Neuronal stem cell (in vitro differentiated cells): ENCODE data around the gene PCED1A.

Experiments used
- DNase-seq: peaks from one replicate; pipeline ENCODE4 v3.0.0-alpha.2; 2013; ENCODE audit warnings: low spot score
- H2AFZ ChIP-seq: one replicate; pipeline ENCODE4 v1.6.1; 2013; ENCODE audit warnings: mild to moderate bottlenecking, low read length, inconsistent platforms
- H2AK5ac ChIP-seq: 2 replicates; pipeline ENCODE4 v1.6.1; 2013; ENCODE audit warnings: low read depth, mild to moderate bottlenecking, inconsistent platforms, low read length, moderate library complexity, mixed read lengths
- H2BK120ac ChIP-seq: 2 replicates; pipeline ENCODE4 v1.6.1; 2013; ENCODE audit warnings: low read depth, mild to moderate bottlenecking, inconsistent platforms, low read length, moderate library complexity, mixed read lengths
- H2BK12ac ChIP-seq: one replicate; pipeline ENCODE4 v1.6.1; 2013; ENCODE audit warnings: low read length, inconsistent platforms
- H2BK15ac ChIP-seq: 2 replicates; pipeline ENCODE4 v1.6.1; 2013; ENCODE audit warnings: mild to moderate bottlenecking, low read length, inconsistent platforms, mixed read lengths
- H2BK5ac ChIP-seq: one replicate; pipeline ENCODE4 v1.6.1; 2013; ENCODE audit warnings: inconsistent platforms, mild to moderate bottlenecking, low read length, moderate library complexity
- H3K14ac ChIP-seq: one replicate; pipeline ENCODE4 v1.6.1; 2013; ENCODE audit warnings: low read length, inconsistent platforms
- H3K18ac ChIP-seq: 2 replicates; pipeline ENCODE4 v1.6.1; 2013; ENCODE audit warnings: low read length, inconsistent platforms
- H3K23ac ChIP-seq: 2 replicates; pipeline ENCODE4 v1.6.1; 2013; ENCODE audit warnings: low read depth, mild to moderate bottlenecking, mixed read lengths, low read length, inconsistent platforms; ENCODE audit not compliant: poor library complexity
- H3K27ac ChIP-seq: replicated peaks from 3 replicates; pipeline ENCODE4 v1.5.1; 2013; ENCODE audit warnings: low read length, inconsistent platforms
- H3K27me3 ChIP-seq, 3 experiments: 2 replicates each; pipeline ENCODE4 v1.6.1; 2013; ENCODE audit warnings: low read length in 3 of 3, mild to moderate bottlenecking in 2 of 3, inconsistent platforms in 1 of 3, low read depth in 1 of 3, mixed read lengths in 1 of 3, moderate library complexity in 1 of 3; ENCODE audit not compliant: control insufficient read depth in 3 of 3, insufficient read depth in 3 of 3
- H3K36me3 ChIP-seq, 2 donors: replicated peaks in 1 of 2; 2 replicates each; pipeline ENCODE4 v1.6.1; 2013; ENCODE audit warnings: low read length in 2 of 2; ENCODE audit not compliant: control insufficient read depth in 2 of 2, insufficient read depth in 2 of 2
- H3K4ac ChIP-seq: 2 replicates; pipeline ENCODE4 v1.6.1; 2013; ENCODE audit warnings: inconsistent platforms, mild to moderate bottlenecking, low read length, moderate library complexity
- H3K4me1 ChIP-seq, 2 donors: 1 replicate in 1 of 2; 2 replicates in 1 of 2; pipeline ENCODE4 v1.6.1; 2013; ENCODE audit warnings: low read length in 2 of 2, low read depth in 1 of 2; ENCODE audit not compliant: control insufficient read depth in 2 of 2, insufficient read depth in 1 of 2
- H3K4me2 ChIP-seq: one replicate; pipeline ENCODE4 v1.6.1; 2013; ENCODE audit warnings: mild to moderate bottlenecking, low read length, inconsistent platforms; ENCODE audit not compliant: insufficient read depth, poor library complexity, severe bottlenecking
- H3K4me3 ChIP-seq, 2 donors: 2 replicates each; pipeline ENCODE4 v1.5.1; 2013; ENCODE audit warnings: low read length in 2 of 2, mild to moderate bottlenecking in 2 of 2, inconsistent platforms in 1 of 2, moderate library complexity in 1 of 2
- H3K79me1 ChIP-seq: one replicate; pipeline ENCODE4 v1.6.1; 2013; ENCODE audit warnings: low read depth, mild to moderate bottlenecking, inconsistent platforms, low read length, moderate library complexity
- H3K9ac ChIP-seq: one replicate; pipeline ENCODE4 v1.6.1; 2013; ENCODE audit warnings: mild to moderate bottlenecking, low read depth, low read length, inconsistent platforms; ENCODE audit not compliant: poor library complexity
- H3K9me3 ChIP-seq, 2 donors: replicated peaks in 1 of 2; 2 replicates each; pipeline versions ENCODE3 to v1.6.1; 2013; ENCODE audit warnings: low read length in 2 of 2, mild to moderate bottlenecking in 2 of 2, inconsistent platforms in 1 of 2, low read depth in 1 of 2, mixed read lengths in 1 of 2, moderate library complexity in 1 of 2; ENCODE audit not compliant: control insufficient read depth in 2 of 2, insufficient read depth in 1 of 2
- H4K8ac ChIP-seq: one replicate; pipeline ENCODE4 v1.6.1; 2013; ENCODE audit warnings: low read depth, mild to moderate bottlenecking, inconsistent platforms, low read length, moderate library complexity
- H4K91ac ChIP-seq: one replicate; pipeline ENCODE4 v1.6.1; 2013; ENCODE audit warnings: low read length, low read depth, mild to moderate bottlenecking, inconsistent platforms; ENCODE audit not compliant: poor library complexity
- WGBS, 2 donors: extraction: QIAGEN DNeasy Blood & Tissue Kit; methylation state at CpG; one replicate each; pipeline ENCODE4 v1.1.7; 2013; ENCODE audit warnings: missing lambda C conversion rate in 2 of 2, mixed read lengths in 1 of 2; ENCODE audit not compliant: insufficient read length in 2 of 2, insufficient replicate concordance in 1 of 2; ENCODE audit errors: extremely low coverage in 2 of 2; 5-methylcytosine and 5-hydroxymethylcytosine counted together

PCED1A gene

GRCh38 chr20:2816583-2817340 lies 23.7 kb downstream of the PCED1A start:
- no peak overlapping the region for H3K27ac ChIP-seq
- WGBS, 2 donors = no CpG with 5 or more reads among the region's 20 CpGs
- peaks cover 7 to 48% (median 15%) of the 10 kb centered on the region in 3 experiments for H3K27me3 ChIP-seq
- peak overlapping the region; percentile 1 for H2BK15ac ChIP-seq
- H3K18ac ChIP-seq = peak overlapping the region; percentile 69
- H3K23ac ChIP-seq = peak overlapping the region; percentile 34
- H3K4me1 ChIP-seq = no peaks in the 10 kb centered on the region
- no peak overlapping the region for H3K4me3 ChIP-seq
- H3K36me3 ChIP-seq = no peaks in the 10 kb centered on the region
- H3K4ac ChIP-seq = no peak overlapping the region
- H3K9ac ChIP-seq = peak overlapping the region; percentile 54
- H2AFZ ChIP-seq = no peak overlapping the region
- H3K4me2 ChIP-seq = no peak overlapping the region
- no peak overlapping the region for H4K8ac ChIP-seq
- H3K79me1 ChIP-seq = no peaks in the 10 kb centered on the region
- no peak overlapping the region for H2AK5ac ChIP-seq
- no peak for DNase-seq
- no peak overlapping the region for H2BK12ac ChIP-seq
- H2BK5ac ChIP-seq = no peak overlapping the region
- peak overlapping the region; percentile 30 for H2BK120ac ChIP-seq
- H3K9me3 ChIP-seq = peaks cover 6 to 8% of the 10 kb centered on the region in 2 donors
- H3K14ac ChIP-seq = no peak overlapping the region
- no peak overlapping the region for H4K91ac ChIP-seq

DNA sequence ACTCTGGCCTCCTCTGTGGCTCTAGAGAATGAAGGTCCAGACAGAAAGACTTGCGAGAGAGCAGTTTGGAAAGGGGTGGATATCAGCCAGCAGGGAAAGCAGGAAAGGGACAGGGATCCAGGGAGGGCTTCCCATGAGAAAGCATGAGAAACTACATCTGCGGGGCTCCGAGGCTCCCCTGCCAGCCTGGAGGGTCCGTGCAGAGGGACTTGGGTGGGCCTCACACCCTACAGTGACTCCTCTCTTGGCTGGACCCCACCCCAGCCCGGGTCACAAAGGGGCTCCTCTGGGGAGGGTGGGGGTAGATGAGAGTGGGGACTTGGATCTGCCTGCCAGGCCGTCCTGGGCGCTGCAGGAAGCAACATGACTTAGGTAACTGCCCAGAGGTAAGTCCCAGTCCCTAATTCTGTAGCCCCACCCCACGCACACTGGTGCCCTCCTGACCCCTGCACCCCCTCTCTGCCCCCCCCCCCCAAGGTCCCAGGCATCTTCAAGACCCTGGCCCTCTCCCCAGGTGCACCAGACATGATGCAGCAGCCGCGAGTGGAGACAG lies 24.3 kb downstream of the PCED1A start, which contains the start of gene TMEM239:
Gene TMEM239 (plus strand): TSS at position 335 of the 553 bp plus-strand sequence. CDS start 191 bp downstream, at position 526.
- Histone ChIP-seq H3K18ac (peak within 1 kb of the TSS; percentile 69), H2AK5ac (peak within 1 kb of the TSS; percentile 35), H3K79me1 (no peaks in the 10 kb centered on the region), H2AFZ (no peak within 1 kb of the TSS), H3K27me3 (peaks cover 2 to 43% (median 8%) of the 10 kb centered on the region in 3 experiments), H3K4ac (no peak within 1 kb of the TSS), H4K8ac (no peak within 1 kb of the TSS), H3K9ac (peak within 1 kb of the TSS; percentile 54), H3K9me3 (peaks cover 2 to 10% of the 10 kb centered on the region in 2 donors), H2BK15ac (peak within 1 kb of the TSS; percentile 1), H3K36me3 (no peaks in the 10 kb centered on the region), H3K4me3 (no peak within 1 kb of the TSS), H2BK12ac (peak within 1 kb of the TSS; percentile 79), H3K27ac (no peak within 1 kb of the TSS), H4K91ac (no peak within 1 kb of the TSS), H3K4me2 (no peak within 1 kb of the TSS), H2BK120ac (peak within 1 kb of the TSS; percentile 30), H3K14ac (no peak within 1 kb of the TSS), H3K23ac (peak within 1 kb of the TSS; percentile 34), H3K4me1 (no peaks in the 10 kb centered on the region), H2BK5ac (no peak within 1 kb of the TSS)
- WGBS, 2 donors = no CpG with 5 or more reads among the region's 10 CpGs
- no peak for DNase-seq

GRCh38 chr20:2815242-2815900 lies 25.1 kb downstream of the PCED1A start:
- no peaks in the 10 kb centered on the region for H3K4me1 ChIP-seq

DNA sequence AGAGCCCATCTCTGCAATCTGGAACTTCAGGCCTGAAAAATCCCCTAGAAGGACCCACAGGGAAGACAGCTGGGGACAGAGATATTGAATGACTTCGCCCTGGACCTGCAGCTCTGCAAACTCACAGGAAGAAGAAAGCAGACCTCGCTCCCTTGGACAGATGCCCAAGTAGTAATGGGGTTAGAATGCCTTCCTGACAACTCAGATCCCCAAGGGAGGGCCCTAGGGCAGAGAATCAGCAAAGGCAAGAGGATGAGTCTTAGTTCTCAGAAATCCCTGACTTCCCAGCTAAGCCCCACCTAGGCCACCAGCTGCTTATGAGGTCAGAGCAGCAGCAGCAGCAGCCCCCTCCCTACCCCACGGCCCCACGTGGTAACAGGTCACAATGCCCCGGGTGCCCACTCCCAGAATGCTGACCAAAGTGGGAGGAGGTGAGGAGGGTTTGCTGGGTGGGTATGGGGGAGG lies 25.8 kb downstream of the PCED1A start, which contains the start of gene C20orf141:
Gene C20orf141 (plus strand): TSS at position 401 of the 465 bp plus-strand sequence. CDS start 198 bp downstream, outside the sequence.
- no peak within 1 kb of the TSS for H4K8ac ChIP-seq
- peaks cover 0 to 28% (median 0%) of the 10 kb centered on the region in 3 experiments for H3K27me3 ChIP-seq
- no peak within 1 kb of the TSS for H2BK5ac ChIP-seq
- H3K4ac ChIP-seq = no peak within 1 kb of the TSS
- no peak within 1 kb of the TSS for H2BK120ac ChIP-seq
- peak within 1 kb of the TSS; percentile 24 for H3K18ac ChIP-seq
- no peak within 1 kb of the TSS for H3K4me2 ChIP-seq
- H3K23ac ChIP-seq = no peak within 1 kb of the TSS
- H2AK5ac ChIP-seq = peak within 1 kb of the TSS; percentile 35
- H4K91ac ChIP-seq = no peak within 1 kb of the TSS
- no peaks in the 10 kb centered on the region for H3K36me3 ChIP-seq
- H3K27ac ChIP-seq = no peak within 1 kb of the TSS
- WGBS, 2 donors = no CpG with 5 or more reads among the region's 5 CpGs
- no peak within 1 kb of the TSS for H2AFZ ChIP-seq
- no peak within 1 kb of the TSS for H3K4me3 ChIP-seq
- H2BK12ac ChIP-seq = peak within 1 kb of the TSS; percentile 79
- peaks cover 0 to 10% of the 10 kb centered on the region in 2 donors for H3K9me3 ChIP-seq
- DNase-seq = no peak
- no peaks in the 10 kb centered on the region for H3K79me1 ChIP-seq
- no peaks in the 10 kb centered on the region for H3K4me1 ChIP-seq
- no peak within 1 kb of the TSS for H3K9ac ChIP-seq
- H2BK15ac ChIP-seq = no peak within 1 kb of the TSS
- H3K14ac ChIP-seq = no peak within 1 kb of the TSS

More at GRCh38 chr20:2815242-2815900, 25.1 kb downstream of the PCED1A start:
- peaks cover 0 to 10% of the 10 kb centered on the region in 2 donors for H3K9me3 ChIP-seq
- H3K18ac ChIP-seq = peak overlapping the region; percentile 24
- H3K27me3 ChIP-seq = peaks cover 0 to 36% (median 1%) of the 10 kb centered on the region in 3 experiments
- H3K4me3 ChIP-seq = no peak overlapping the region
- no peak overlapping the region for H2BK120ac ChIP-seq
- WGBS, 2 donors = no CpG with 5 or more reads among the region's 8 CpGs
- no peak overlapping the region for H3K4me2 ChIP-seq
- H4K91ac ChIP-seq = no peak overlapping the region
- no peak for DNase-seq
- H2AFZ ChIP-seq = no peak overlapping the region
- H2AK5ac ChIP-seq = peak overlapping the region; percentile 35
- H3K14ac ChIP-seq = no peak overlapping the region
- H4K8ac ChIP-seq = no peak overlapping the region
- H3K9ac ChIP-seq = no peak overlapping the region
- no peaks in the 10 kb centered on the region for H3K79me1 ChIP-seq
- H3K36me3 ChIP-seq = no peaks in the 10 kb centered on the region
- H2BK5ac ChIP-seq = no peak overlapping the region
- no peak overlapping the region for H3K4ac ChIP-seq
- no peak overlapping the region for H3K27ac ChIP-seq
- no peak overlapping the region for H2BK15ac ChIP-seq
- H2BK12ac ChIP-seq = peak overlapping the region; percentile 79
- no peak overlapping the region for H3K23ac ChIP-seq
